NT2/D1 (cell line): ENCODE data around the gene CXCR5.

Experiments used
- YY1 ChIP-seq: IDR thresholded peaks from 2 replicates; pipeline ENCODE4 v1.6.1; 2011; ENCODE audit not compliant: insufficient read length, insufficient read depth
- ZNF274 ChIP-seq: IDR thresholded peaks from 2 replicates; pipeline ENCODE4 v1.6.1; 2011; ENCODE audit warnings: mild to moderate bottlenecking, low read depth, low read length

GRCh38 chr11:118878163-118878563 lies 5.5 kb upstream of the CXCR5 start:
- no peak for TF ChIP-seq YY1
- TF ChIP-seq ZNF274 = no peak
